HG03095 (cell line): ENCODE results near the gene BTD.

Experiments
- ATAC-seq: cut with Tn5 transposase; IDR thresholded peaks from one replicate; pipeline ENCODE4 v1.9.1; 2021; ENCODE audit warnings: moderate library complexity; ENCODE audit not compliant: unreplicated experiment

The BTD gene

GRCh38 chr3:15660055-15660935, 58.8 kb downstream of the BTD start:
- ATAC-seq: no peak

- no peak for ATAC-seq
Observed at GRCh38 chr3:15664144-15664543, 62.6 kb downstream of the BTD start.

- ATAC-seq: no peak
Observed at GRCh38 chr3:15665510-15666150, 64.1 kb downstream of the BTD start.

GRCh38 chr3:15666277-15666676, 64.7 kb downstream of the BTD start:
- ATAC-seq: no peak

- no peak for ATAC-seq
Observed at GRCh38 chr3:15667484-15667883, 65.9 kb downstream of the BTD start.

- no peak for ATAC-seq
Observed at GRCh38 chr3:15673536-15673935, 72.0 kb downstream of the BTD start.

GRCh38 chr3:15676259-15676658, 74.7 kb downstream of the BTD start:
- ATAC-seq: no peak

- no peak for ATAC-seq
Observed at GRCh38 chr3:15679306-15679705, 77.8 kb downstream of the BTD start.

- ATAC-seq: no peak
Observed at GRCh38 chr3:15681668-15682067, 80.1 kb downstream of the BTD start.

- no peak for ATAC-seq
Observed at GRCh38 chr3:15682561-15683185, 81.1 kb downstream of the BTD start.

GRCh38 chr3:15683253-15683652, 81.7 kb downstream of the BTD start:
- no peak for ATAC-seq

GRCh38 chr3:15685927-15686326, 84.4 kb downstream of the BTD start:
- no peak for ATAC-seq

GRCh38 chr3:15690230-15690629, 88.7 kb downstream of the BTD start:
- no peak for ATAC-seq

- no peak for ATAC-seq
Observed at GRCh38 chr3:15690748-15691147, 89.2 kb downstream of the BTD start.

GRCh38 chr3:15693355-15693754, 91.8 kb downstream of the BTD start:
- ATAC-seq: no peak

GRCh38 chr3:15694628-15695027, 93.1 kb downstream of the BTD start:
- no peak for ATAC-seq
